Measurements from ENCODE around the gene EML6.

The EML6 gene

DNA sequence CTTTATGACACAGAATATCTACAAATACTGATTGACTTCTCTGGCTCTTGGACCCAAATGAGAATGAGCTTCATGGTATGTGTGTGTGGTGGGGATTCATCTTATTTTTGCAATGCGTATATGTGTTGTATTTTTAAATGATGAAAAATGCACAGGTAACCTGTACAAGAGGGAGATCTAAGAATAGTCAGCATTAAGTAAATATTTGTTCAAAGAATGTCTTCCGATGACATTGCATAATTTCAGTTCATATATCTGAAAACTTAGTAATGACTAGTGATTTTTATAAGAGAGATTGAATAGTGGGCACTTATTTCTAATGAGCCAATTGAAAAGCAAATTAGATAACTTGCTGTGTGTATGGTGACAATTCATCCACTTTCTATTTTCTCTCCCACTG, 66.4 kb downstream of the EML6 start:
- Histone ChIP-seq H3K4me3 (ENCODE audit: low read depth, low read length) (no peak overlapping the region), H3K27me3 (ENCODE audit: insufficient read depth, low read depth, severe bottlenecking) (no peaks in the 10 kb centered on the region), H3K9me3 (ENCODE audit: severe bottlenecking) (no peaks in the 10 kb centered on the region), H3K27ac (no peak overlapping the region), H3K36me3 (no peaks in the 10 kb centered on the region)
- no peak for DNase-seq
- TF ChIP-seq, protein P1, sequence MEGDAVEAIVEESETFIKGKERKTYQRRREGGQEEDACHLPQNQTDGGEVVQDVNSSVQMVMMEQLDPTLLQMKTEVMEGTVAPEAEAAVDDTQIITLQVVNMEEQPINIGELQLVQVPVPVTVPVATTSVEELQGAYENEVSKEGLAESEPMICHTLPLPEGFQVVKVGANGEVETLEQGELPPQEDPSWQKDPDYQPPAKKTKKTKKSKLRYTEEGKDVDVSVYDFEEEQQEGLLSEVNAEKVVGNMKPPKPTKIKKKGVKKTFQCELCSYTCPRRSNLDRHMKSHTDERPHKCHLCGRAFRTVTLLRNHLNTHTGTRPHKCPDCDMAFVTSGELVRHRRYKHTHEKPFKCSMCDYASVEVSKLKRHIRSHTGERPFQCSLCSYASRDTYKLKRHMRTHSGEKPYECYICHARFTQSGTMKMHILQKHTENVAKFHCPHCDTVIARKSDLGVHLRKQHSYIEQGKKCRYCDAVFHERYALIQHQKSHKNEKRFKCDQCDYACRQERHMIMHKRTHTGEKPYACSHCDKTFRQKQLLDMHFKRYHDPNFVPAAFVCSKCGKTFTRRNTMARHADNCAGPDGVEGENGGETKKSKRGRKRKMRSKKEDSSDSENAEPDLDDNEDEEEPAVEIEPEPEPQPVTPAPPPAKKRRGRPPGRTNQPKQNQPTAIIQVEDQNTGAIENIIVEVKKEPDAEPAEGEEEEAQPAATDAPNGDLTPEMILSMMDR (IDR thresholded peaks at IDR 0.05; ENCODE audit: low read depth, low read length), result no peak

DNA sequence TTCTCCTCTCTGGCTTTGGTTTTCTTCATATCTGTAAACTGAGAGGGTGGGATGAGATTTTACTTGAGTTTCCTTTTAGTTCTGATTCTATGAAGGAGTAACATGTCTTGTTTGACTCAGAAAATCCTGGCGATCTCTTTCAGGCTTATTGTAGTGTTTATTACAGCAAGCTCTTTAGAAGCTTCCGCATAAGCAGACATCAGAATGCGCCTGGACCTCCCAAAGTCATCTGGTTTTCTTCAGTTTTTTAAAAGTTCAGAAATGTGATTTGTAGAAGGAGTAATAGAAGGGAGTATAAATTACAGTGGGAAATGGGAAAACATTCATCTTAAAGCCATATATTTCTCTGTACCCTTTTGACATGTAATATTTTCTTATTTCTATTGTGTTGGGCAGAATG, 68.4 kb downstream of the EML6 start:
- H3K4me3 ChIP-seq (ENCODE audit: low read depth, low read length), result no peak overlapping the region
- TF ChIP-seq, protein P1 (IDR thresholded peaks at IDR 0.05; ENCODE audit: low read depth, low read length), result no peak
- no peaks in the 10 kb centered on the region for H3K27me3 ChIP-seq (ENCODE audit: insufficient read depth, low read depth, severe bottlenecking)
- no peak for DNase-seq
- H3K36me3 ChIP-seq, result no peaks in the 10 kb centered on the region
- no peak overlapping the region for H3K27ac ChIP-seq
- no peaks in the 10 kb centered on the region for H3K9me3 ChIP-seq (ENCODE audit: severe bottlenecking)

DNA sequence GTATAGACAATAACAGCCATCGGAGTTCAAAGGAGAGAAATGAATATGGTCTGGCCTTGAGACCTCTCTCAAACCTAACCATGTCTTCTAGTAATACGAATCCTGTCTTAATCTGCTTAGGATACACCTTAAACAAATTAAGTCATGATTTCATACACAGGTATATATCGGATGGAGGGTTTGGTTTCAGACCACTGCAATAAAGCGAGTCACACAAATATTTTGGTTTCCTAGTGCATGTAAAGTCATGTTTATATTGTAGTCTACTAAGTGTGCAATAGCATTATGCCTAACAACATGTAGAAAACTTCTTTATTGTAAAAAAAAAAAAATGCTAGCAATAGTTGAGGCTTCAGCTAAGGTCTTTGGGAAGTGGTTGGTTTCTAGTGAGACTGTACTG, 73.8 kb downstream of the EML6 start:
- no peak overlapping the region for H3K4me3 ChIP-seq (ENCODE audit: low read depth, low read length)
- no peak for DNase-seq
- no peaks in the 10 kb centered on the region for H3K36me3 ChIP-seq
- H3K9me3 ChIP-seq (ENCODE audit: severe bottlenecking), result no peaks in the 10 kb centered on the region
- H3K27me3 ChIP-seq (ENCODE audit: insufficient read depth, low read depth, severe bottlenecking), result no peaks in the 10 kb centered on the region
- TF ChIP-seq, protein P1 (IDR thresholded peaks at IDR 0.05; ENCODE audit: low read depth, low read length), result no peak
- H3K27ac ChIP-seq, result no peak overlapping the region

DNA sequence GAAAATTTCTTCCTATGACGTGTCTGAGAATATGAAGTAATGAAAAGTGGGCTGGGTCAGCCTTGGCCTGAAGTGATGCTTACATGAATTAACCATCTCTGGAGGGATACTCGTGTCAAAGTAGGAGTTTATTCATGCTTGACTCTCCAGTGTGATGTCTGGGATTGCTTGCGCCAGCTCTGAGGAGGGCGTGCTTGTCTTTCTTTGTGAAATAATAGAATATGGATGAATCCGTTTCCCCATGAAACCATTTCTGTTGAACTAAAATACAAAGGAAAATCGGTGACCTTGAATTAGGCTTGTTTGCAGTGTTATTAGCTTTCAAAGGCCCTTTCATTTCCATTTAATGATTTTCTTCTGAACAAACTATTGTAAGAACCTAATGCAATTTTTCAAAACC, 77.9 kb downstream of the EML6 start:
- H3K27ac ChIP-seq, result no peak overlapping the region
- TF ChIP-seq, protein P1 (IDR thresholded peaks at IDR 0.05; ENCODE audit: low read depth, low read length), result no peak
- H3K9me3 ChIP-seq (ENCODE audit: severe bottlenecking), result no peaks in the 10 kb centered on the region
- DNase-seq, result no peak
- no peak overlapping the region for H3K4me3 ChIP-seq (ENCODE audit: low read depth, low read length)
- H3K27me3 ChIP-seq (ENCODE audit: insufficient read depth, low read depth, severe bottlenecking), result no peaks in the 10 kb centered on the region
- H3K36me3 ChIP-seq, result no peaks in the 10 kb centered on the region

DNA sequence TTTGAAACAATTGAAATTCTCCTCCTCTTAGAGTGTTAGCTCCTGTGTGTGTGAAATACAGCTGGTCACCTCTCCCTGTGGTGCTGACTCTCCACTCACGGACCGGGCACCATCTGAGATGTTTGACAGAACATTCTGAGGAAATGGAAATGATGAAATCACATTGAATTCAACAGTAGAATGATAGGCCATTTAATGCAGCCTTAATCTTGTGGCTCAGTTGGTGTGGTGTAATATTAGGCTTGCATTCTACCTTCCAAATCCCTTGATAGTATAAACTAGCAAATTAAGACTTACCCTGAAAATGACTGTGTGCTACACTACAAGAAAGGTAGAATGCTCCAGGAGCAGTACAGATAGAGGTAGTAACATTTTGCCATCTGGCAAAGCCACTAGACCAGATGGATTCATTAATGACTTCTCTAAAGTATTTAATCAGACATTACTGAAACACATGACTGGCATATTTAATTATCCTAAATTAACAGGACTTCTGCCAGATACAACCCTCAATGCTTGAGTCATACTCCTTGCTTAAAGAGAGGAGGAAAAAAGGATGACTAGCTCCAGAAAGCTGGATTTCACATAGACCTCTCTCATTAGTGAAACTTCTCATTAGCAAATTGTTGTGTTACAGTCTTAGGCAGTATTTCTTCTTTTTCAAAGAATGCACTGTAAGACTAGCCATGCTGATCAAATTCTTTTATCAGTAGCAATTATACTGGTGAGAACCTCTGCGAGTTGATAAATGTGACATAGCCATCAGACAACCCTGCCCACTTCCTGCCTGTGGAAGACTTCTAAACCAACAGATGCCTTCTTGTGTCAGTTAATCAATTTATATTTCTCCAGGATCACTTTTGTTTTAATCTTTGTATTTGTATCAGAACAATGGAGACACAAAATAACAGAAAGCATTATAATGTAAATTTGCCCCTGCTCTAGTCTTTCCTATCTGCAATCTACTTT, 80.6 kb downstream of the EML6 start:
- Histone ChIP-seq H3K9me3 (ENCODE audit: severe bottlenecking) (no peaks in the 10 kb centered on the region), H3K27me3 (ENCODE audit: insufficient read depth, low read depth, severe bottlenecking) (no peaks in the 10 kb centered on the region), H3K4me3 (ENCODE audit: low read depth, low read length) (no peak overlapping the region), H3K36me3 (no peaks in the 10 kb centered on the region), H3K27ac (no peak overlapping the region)
- TF ChIP-seq, protein P1 (IDR thresholded peaks at IDR 0.05; ENCODE audit: low read depth, low read length), result no peak
- DNase-seq, result no peak
